ENCODE data around the gene TLK2.

- TF ChIP-seq ESRRA (CRISPR knock-in tag; IDR thresholded peaks at IDR 0.05; ENCODE audit: borderline replicate concordance) (no peak), CDX4 (CRISPR knock-in tag; IDR thresholded peaks at IDR 0.05; ENCODE audit: borderline replicate concordance) (no peak), SMAD3 (CRISPR knock-in tag; IDR thresholded peaks at IDR 0.05; ENCODE audit: borderline replicate concordance) (no peak), IRF1 (CRISPR knock-in tag; IDR thresholded peaks at IDR 0.05) (no peak), NR2C2 (CRISPR knock-in tag; IDR thresholded peaks at IDR 0.05) (no peak), CTCF (IDR thresholded peaks at IDR 0.05) (no peak), NFE2L1 (CRISPR knock-in tag; IDR thresholded peaks at IDR 0.05) (no peak), TEAD4 (CRISPR knock-in tag; IDR thresholded peaks at IDR 0.05) (no peak), TCF7 (CRISPR knock-in tag; IDR thresholded peaks at IDR 0.05; ENCODE audit: low read depth) (no peak), CBFB (CRISPR knock-in tag; IDR thresholded peaks at IDR 0.05; ENCODE audit: low read depth) (no peak), MYBL2 (CRISPR knock-in tag; IDR thresholded peaks at IDR 0.05) (no peak)
- TF ChIP-seq, protein P1, sequence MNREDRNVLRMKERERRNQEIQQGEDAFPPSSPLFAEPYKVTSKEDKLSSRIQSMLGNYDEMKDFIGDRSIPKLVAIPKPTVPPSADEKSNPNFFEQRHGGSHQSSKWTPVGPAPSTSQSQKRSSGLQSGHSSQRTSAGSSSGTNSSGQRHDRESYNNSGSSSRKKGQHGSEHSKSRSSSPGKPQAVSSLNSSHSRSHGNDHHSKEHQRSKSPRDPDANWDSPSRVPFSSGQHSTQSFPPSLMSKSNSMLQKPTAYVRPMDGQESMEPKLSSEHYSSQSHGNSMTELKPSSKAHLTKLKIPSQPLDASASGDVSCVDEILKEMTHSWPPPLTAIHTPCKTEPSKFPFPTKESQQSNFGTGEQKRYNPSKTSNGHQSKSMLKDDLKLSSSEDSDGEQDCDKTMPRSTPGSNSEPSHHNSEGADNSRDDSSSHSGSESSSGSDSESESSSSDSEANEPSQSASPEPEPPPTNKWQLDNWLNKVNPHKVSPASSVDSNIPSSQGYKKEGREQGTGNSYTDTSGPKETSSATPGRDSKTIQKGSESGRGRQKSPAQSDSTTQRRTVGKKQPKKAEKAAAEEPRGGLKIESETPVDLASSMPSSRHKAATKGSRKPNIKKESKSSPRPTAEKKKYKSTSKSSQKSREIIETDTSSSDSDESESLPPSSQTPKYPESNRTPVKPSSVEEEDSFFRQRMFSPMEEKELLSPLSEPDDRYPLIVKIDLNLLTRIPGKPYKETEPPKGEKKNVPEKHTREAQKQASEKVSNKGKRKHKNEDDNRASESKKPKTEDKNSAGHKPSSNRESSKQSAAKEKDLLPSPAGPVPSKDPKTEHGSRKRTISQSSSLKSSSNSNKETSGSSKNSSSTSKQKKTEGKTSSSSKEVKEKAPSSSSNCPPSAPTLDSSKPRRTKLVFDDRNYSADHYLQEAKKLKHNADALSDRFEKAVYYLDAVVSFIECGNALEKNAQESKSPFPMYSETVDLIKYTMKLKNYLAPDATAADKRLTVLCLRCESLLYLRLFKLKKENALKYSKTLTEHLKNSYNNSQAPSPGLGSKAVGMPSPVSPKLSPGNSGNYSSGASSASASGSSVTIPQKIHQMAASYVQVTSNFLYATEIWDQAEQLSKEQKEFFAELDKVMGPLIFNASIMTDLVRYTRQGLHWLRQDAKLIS (CRISPR knock-in tag; IDR thresholded peaks at IDR 0.05; ENCODE audit: borderline replicate concordance), result no peak
- TF ChIP-seq, protein P2, sequence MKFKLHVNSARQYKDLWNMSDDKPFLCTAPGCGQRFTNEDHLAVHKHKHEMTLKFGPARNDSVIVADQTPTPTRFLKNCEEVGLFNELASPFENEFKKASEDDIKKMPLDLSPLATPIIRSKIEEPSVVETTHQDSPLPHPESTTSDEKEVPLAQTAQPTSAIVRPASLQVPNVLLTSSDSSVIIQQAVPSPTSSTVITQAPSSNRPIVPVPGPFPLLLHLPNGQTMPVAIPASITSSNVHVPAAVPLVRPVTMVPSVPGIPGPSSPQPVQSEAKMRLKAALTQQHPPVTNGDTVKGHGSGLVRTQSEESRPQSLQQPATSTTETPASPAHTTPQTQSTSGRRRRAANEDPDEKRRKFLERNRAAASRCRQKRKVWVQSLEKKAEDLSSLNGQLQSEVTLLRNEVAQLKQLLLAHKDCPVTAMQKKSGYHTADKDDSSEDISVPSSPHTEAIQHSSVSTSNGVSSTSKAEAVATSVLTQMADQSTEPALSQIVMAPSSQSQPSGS (CRISPR knock-in tag; IDR thresholded peaks at IDR 0.05; ENCODE audit: borderline replicate concordance, low read depth), result no peak
Observed at GRCh38 chr17:62650587-62650986, 172.0 kb downstream of the TLK2 start.
